ENCODE data around the gene ZNF837. TPM values are rescaled to one million over a fixed set of nuclear protein-coding genes. Genes with fewer than 3 reads are reported as not detected.

Gene ZNF837
- total and polyA plus RNA-seq, 2 donors (not counting 1 experiment from before 2014, with no cell fraction given): 4.2 to 4.9 TPM

- no peak for ATAC-seq (ENCODE audit: low read depth)
- 14% methylated on average over 73 of the region's 75 CpGs for WGBS (ENCODE audit: insufficient coverage)
- H3K4me3 ChIP-seq (ENCODE audit: control extremely low read depth in 1 of 5, extremely low read depth in 1 of 5, insufficient read depth in 1 of 5, low read depth in 2 of 5, low read length in 4 of 5): no peak overlapping the region
- peak overlapping the region; percentile 43 for H3K4me2 ChIP-seq (replicated peaks; ENCODE audit: low read depth, low read length, poor library complexity, severe bottlenecking)
- no peak overlapping the region for H2AFZ ChIP-seq (ENCODE audit: insufficient read depth, low read depth, low read length, poor library complexity, severe bottlenecking)
- peaks cover 0 to 31% of the 10 kb centered on the region in 2 experiments for H3K36me3 ChIP-seq (replicated peaks in 1 of 2; ENCODE audit: control extremely low read depth in 1 of 2, control insufficient read depth in 1 of 2, extremely low read depth in 1 of 2, insufficient read depth in 2 of 2, low read length in 1 of 2)
- H3K27ac Mint-ChIP-seq: no peak overlapping the region
- H3K79me2 ChIP-seq (ENCODE audit: control insufficient read depth, insufficient read depth, low read length): peaks cover 20% of the 10 kb centered on the region
- intact Hi-C loops (cut with micrococcal nuclease): no loop called here
- POLR2A ChIA-PET: interaction anchor here (0.6 to 0.7 kb wide), 2 partner anchors 9 to 1192 kb away, joined by 3 to 5 read pairs; partner anchors contain the start of gene RPS5
- peaks cover 2% of the 10 kb centered on the region for H3K27me3 Mint-ChIP-seq
- H3K9me3 ChIP-seq (ENCODE audit: control extremely low read depth in 1 of 3, control insufficient read depth in 2 of 3, insufficient read depth in 1 of 3, low read length in 2 of 3): peaks cover 0 to 12% (median 0%) of the 10 kb centered on the region in 3 donors
- peaks cover 0 to 27% (median 10%) of the 10 kb centered on the region in 4 experiments for H3K27me3 ChIP-seq (replicated peaks in 1 of 4; ENCODE audit: control extremely low read depth in 1 of 4, control insufficient read depth in 3 of 4, insufficient read depth in 4 of 4, low read length in 3 of 4)
- peaks cover 38% of the 10 kb centered on the region for H4K20me1 ChIP-seq (ENCODE audit: control insufficient read depth, insufficient read depth, low read length, poor library complexity, severe bottlenecking)
- H3K27ac ChIP-seq (ENCODE audit: low read length in 2 of 2): no peak overlapping the region
- no peak for DNase-seq
- H3K9me3 Mint-ChIP-seq (ENCODE audit: insufficient read depth): no peaks in the 10 kb centered on the region
- H3K4me1 ChIP-seq (ENCODE audit: control insufficient read depth in 2 of 2, insufficient read depth in 2 of 2, low read length in 2 of 2): peaks cover 10 to 14% of the 10 kb centered on the region in 2 donors
- H3K4me1 Mint-ChIP-seq: peaks cover 4% of the 10 kb centered on the region
- TF ChIP-seq EZH2 (IDR thresholded peaks at IDR 0.05; ENCODE audit: borderline replicate concordance, insufficient read depth, low read depth, low read length, poor library complexity, severe bottlenecking) (no peak), CTCF (IDR thresholded peaks at IDR 0.05) (no peak)
- no peak overlapping the region for H3K4me3 Mint-ChIP-seq
- CTCF ChIA-PET: no interaction called here
- H3K9ac ChIP-seq (ENCODE audit: low read length): no peak overlapping the region
Measured at GRCh38 chr19:58395979-58396627, 15.3 kb upstream of the ZNF837 start.

- Histone ChIP-seq H3K4me2 (replicated peaks; ENCODE audit: low read depth, low read length, poor library complexity, severe bottlenecking) (peak within 1 kb of the TSS; percentile 43), H3K27ac (ENCODE audit: low read length in 2 of 2) (no peak within 1 kb of the TSS), H3K4me1 (ENCODE audit: control insufficient read depth in 2 of 2, insufficient read depth in 2 of 2, low read length in 2 of 2) (peaks cover 5 to 7% of the 10 kb centered on the region in 2 donors), H4K20me1 (ENCODE audit: control insufficient read depth, insufficient read depth, low read length, poor library complexity, severe bottlenecking) (peaks cover 45% of the 10 kb centered on the region), H3K27me3 (replicated peaks in 1 of 4; ENCODE audit: control extremely low read depth in 1 of 4, control insufficient read depth in 3 of 4, insufficient read depth in 4 of 4, low read length in 3 of 4) (peaks cover 0 to 27% (median 10%) of the 10 kb centered on the region in 4 experiments), H2AFZ (ENCODE audit: insufficient read depth, low read depth, low read length, poor library complexity, severe bottlenecking) (no peak within 1 kb of the TSS), H3K9me3 (ENCODE audit: control extremely low read depth in 1 of 3, control insufficient read depth in 2 of 3, insufficient read depth in 1 of 3, low read length in 2 of 3) (peaks cover 0 to 12% (median 0%) of the 10 kb centered on the region in 3 donors), H3K4me3 (ENCODE audit: control extremely low read depth in 1 of 5, extremely low read depth in 1 of 5, insufficient read depth in 1 of 5, low read depth in 2 of 5, low read length in 4 of 5) (no peak within 1 kb of the TSS), H3K9ac (ENCODE audit: low read length) (no peak within 1 kb of the TSS), H3K36me3 (replicated peaks in 1 of 2; ENCODE audit: control extremely low read depth in 1 of 2, control insufficient read depth in 1 of 2, extremely low read depth in 1 of 2, insufficient read depth in 2 of 2, low read length in 1 of 2) (peaks cover 0 to 37% of the 10 kb centered on the region in 2 experiments), H3K79me2 (ENCODE audit: control insufficient read depth, insufficient read depth, low read length) (peaks cover 25% of the 10 kb centered on the region)
- POLR2A ChIA-PET: no interaction called here
- 57% methylated on average over 18 of the region's 21 CpGs for WGBS (ENCODE audit: insufficient coverage)
- DNase-seq (peak; percentile 36), ATAC-seq (ENCODE audit: low read depth) (peak; percentile 9)
- H3K4me1 Mint-ChIP-seq: peaks cover 5% of the 10 kb centered on the region
- TF ChIP-seq CTCF (IDR thresholded peaks at IDR 0.05) (no peak), EZH2 (IDR thresholded peaks at IDR 0.05; ENCODE audit: borderline replicate concordance, insufficient read depth, low read depth, low read length, poor library complexity, severe bottlenecking) (no peak)
- intact Hi-C loops (cut with micrococcal nuclease): no loop called here
- H3K9me3 Mint-ChIP-seq (ENCODE audit: insufficient read depth): no peaks in the 10 kb centered on the region
- H3K4me3 Mint-ChIP-seq: no peak within 1 kb of the TSS
- H3K27me3 Mint-ChIP-seq: no peaks in the 10 kb centered on the region
- no peak within 1 kb of the TSS for H3K27ac Mint-ChIP-seq
- CTCF ChIA-PET: no interaction called here
Measured at GRCh38 chr19:58395220-58395978, 14.6 kb upstream of the ZNF837 start, which contains the start of gene RNF225. Gene RNF225, plus strand, starts transcription at chr19:58395656. Its CDS starts 434 bp downstream, at chr19:58396090.
